Thyroid gland (tissue), 4 donors: ENCODE results near the gene C9orf43. TPM values are rescaled to one million over a fixed set of nuclear protein-coding genes. Genes with fewer than 3 reads are reported as not detected.

Source experiments
- DNase-seq, 2 donors: peaks; one replicate each; pipeline ENCODE4 v3.0.0-alpha.2; 2019
- H3K27ac ChIP-seq, 3 donors: fragments of 200-600 bp; sonication (generic); 1 replicate in 2 of 3; 2 replicates in 1 of 3; pipeline ENCODE4 v1.5.1; 2016 to 2019; ENCODE audit warnings: mild to moderate bottlenecking in 1 of 3, moderate library complexity in 1 of 3
- H3K27me3 ChIP-seq: fragments of 200-600 bp; sonication (generic); one replicate; pipeline ENCODE4 v1.5.1; 2019
- H3K36me3 ChIP-seq, 2 donors: fragments of 200-600 bp; sonication (generic); one replicate each; pipeline ENCODE4 v1.5.1; 2016 to 2019
- H3K4me1 ChIP-seq, 2 donors: fragments of 200-600 bp; sonication (generic); one replicate each; pipeline ENCODE4 v1.5.1; 2017 to 2019
- H3K4me3 ChIP-seq, 3 donors: fragments of 200-600 bp; sonication (generic); replicated peaks in 1 of 3; 1 replicate in 2 of 3; 2 replicates in 1 of 3; pipeline ENCODE4 v1.5.1; 2016; ENCODE audit warnings: mild to moderate bottlenecking in 1 of 3
- H3K9me3 ChIP-seq: fragments of 200-600 bp; sonication (generic); one replicate; pipeline ENCODE4 v1.5.1; 2017
- POLR2A ChIP-seq, 2 donors: fragments of 450-650 bp; IDR thresholded peaks; one replicate each; pipeline ENCODE4 v1.6.1; 2017; ENCODE audit warnings: antibody characterized with exemption in 2 of 2, mild to moderate bottlenecking in 2 of 2, moderate library complexity in 1 of 2
- WGBS, 2 donors: methylation state at CpG; one replicate each; pipeline ENCODE4 v1.1.5; 2017; 5-methylcytosine and 5-hydroxymethylcytosine counted together
- intact Hi-C: fragments of 100-400 bp; cut with DNase I; formaldehyde crosslinking; loops from one replicate; pipeline ENCODE4 v1.15.1; 2023
- total RNA-seq, 4 donors: library from RNA; depleted of rRNA; stranded (reverse); fragments of >200 nt; gene quantifications; one replicate each; pipeline ENCODE4 v1.2.3, GENCODE V29; 2016
- TF ChIP-seq, protein P1 (sequence below), 6 experiments: fragments of 200-600 bp in 3 of 6; fragments of 450-650 bp in 3 of 6; sonication (generic) in 3 of 6; IDR thresholded peaks; one replicate each; pipeline ENCODE4 v1.5.1; 2016 to 2019; ENCODE audit warnings: antibody characterized with exemption in 6 of 6, mild to moderate bottlenecking in 2 of 6, inconsistent platforms in 1 of 6, moderate library complexity in 1 of 6

The C9orf43 gene
- total RNA-seq, 4 donors from 2014 or later, result 0.39 to 2.5 (median 0.84) TPM

GRCh38 chr9:113409883-113410206 lies 702 bp upstream of the C9orf43 start:
- 0% methylated on average over 2 to 6 of the region's 20 CpGs for WGBS, 2 donors
- intact Hi-C loops, result loop anchor here (5.0 kb wide), 1 partner anchor 138 kb away; no protein-coding TSS in a partner anchor
- peaks cover 6 to 11% of the 10 kb centered on the region in 2 donors for H3K4me1 ChIP-seq
- DNase-seq, result no peak
- H3K4me3 ChIP-seq, result peak overlapping the region; percentile 67 to 79 (median 67)
- no peaks in the 10 kb centered on the region for H3K27me3 ChIP-seq
- H3K9me3 ChIP-seq, result no peaks in the 10 kb centered on the region
- peak overlapping the region; percentile 97 to 99 (median 99) for H3K27ac ChIP-seq
- H3K36me3 ChIP-seq, result peaks cover 10 to 11% of the 10 kb centered on the region in 2 donors
- TF ChIP-seq, protein P1, sequence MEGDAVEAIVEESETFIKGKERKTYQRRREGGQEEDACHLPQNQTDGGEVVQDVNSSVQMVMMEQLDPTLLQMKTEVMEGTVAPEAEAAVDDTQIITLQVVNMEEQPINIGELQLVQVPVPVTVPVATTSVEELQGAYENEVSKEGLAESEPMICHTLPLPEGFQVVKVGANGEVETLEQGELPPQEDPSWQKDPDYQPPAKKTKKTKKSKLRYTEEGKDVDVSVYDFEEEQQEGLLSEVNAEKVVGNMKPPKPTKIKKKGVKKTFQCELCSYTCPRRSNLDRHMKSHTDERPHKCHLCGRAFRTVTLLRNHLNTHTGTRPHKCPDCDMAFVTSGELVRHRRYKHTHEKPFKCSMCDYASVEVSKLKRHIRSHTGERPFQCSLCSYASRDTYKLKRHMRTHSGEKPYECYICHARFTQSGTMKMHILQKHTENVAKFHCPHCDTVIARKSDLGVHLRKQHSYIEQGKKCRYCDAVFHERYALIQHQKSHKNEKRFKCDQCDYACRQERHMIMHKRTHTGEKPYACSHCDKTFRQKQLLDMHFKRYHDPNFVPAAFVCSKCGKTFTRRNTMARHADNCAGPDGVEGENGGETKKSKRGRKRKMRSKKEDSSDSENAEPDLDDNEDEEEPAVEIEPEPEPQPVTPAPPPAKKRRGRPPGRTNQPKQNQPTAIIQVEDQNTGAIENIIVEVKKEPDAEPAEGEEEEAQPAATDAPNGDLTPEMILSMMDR (IDR thresholded peaks at IDR 0.05), result no peak
- TF ChIP-seq POLR2A (IDR thresholded peaks at IDR 0.05), result no peak

- Histone ChIP-seq H3K27me3 (no peaks in the 10 kb centered on the region), H3K36me3 (no peaks in the 10 kb centered on the region), H3K9me3 (no peaks in the 10 kb centered on the region), H3K4me1 (no peaks in the 10 kb centered on the region), H3K27ac (no peak overlapping the region), H3K4me3 (no peak overlapping the region)
- DNase-seq, result no peak
- TF ChIP-seq, protein P1 (IDR thresholded peaks at IDR 0.05), result no peak
- no peak for TF ChIP-seq POLR2A (IDR thresholded peaks at IDR 0.05)
- intact Hi-C loops, result no loop called here
- 68 to 70% methylated on average over 3 of the region's 3 CpGs for WGBS, 2 donors
Observed at GRCh38 chr9:113416149-113416721, 5.7 kb downstream of the C9orf43 start.

DNA sequence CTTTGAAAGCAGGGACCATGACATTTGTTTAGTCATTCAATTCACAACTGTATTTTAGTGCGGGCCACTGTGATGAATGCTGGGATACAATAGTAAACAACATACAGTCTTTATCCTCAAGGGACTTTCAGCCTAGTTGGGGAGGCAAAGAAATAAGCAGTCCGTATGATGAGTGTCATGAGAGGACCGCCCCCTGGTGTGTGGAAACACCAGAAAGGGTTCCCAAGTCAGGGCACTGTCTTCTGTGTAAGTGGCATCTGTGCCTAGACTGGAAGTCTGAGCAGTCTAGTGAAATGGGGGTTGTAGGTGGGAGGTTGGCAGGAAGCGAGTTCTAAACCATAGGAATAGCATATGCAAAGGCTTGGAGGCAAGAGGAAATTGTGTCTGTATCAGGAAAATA lies 6.8 kb downstream of the C9orf43 start:
- no peaks in the 10 kb centered on the region for H3K4me1 ChIP-seq
- no peak overlapping the region for H3K27ac ChIP-seq
- H3K4me3 ChIP-seq, result no peak overlapping the region
- WGBS, 2 donors, result 82 to 92% methylated on average over 4 of the region's 4 CpGs
- no peak for TF ChIP-seq POLR2A (IDR thresholded peaks at IDR 0.05)
- TF ChIP-seq, protein P1 (IDR thresholded peaks at IDR 0.05), result no peak
- intact Hi-C loops, result no loop called here
- H3K9me3 ChIP-seq, result no peaks in the 10 kb centered on the region
- DNase-seq, result no peak
- H3K36me3 ChIP-seq, result no peaks in the 10 kb centered on the region
- H3K27me3 ChIP-seq, result no peaks in the 10 kb centered on the region

DNA sequence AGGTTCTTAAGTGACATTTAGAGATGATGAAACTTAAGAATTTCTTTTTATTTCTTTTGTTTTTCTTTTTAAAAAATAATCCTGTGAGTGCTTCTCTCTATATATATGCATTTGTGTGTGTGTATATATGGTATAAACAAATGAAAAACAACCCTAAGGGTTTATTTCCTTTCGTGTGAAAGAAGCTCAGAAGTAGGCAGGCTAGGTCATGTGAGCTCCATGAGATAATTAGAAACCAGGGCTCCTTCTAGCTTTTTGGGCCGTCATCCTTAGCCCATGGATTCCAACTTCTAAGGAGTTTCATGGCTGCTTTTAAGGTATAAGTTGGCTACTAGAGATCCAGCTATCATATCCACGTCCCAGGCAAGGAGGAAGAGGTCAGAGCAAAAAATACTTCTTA lies 11.2 kb downstream of the C9orf43 start:
- DNase-seq, result no peak
- Histone ChIP-seq H3K9me3 (no peaks in the 10 kb centered on the region), H3K27me3 (no peaks in the 10 kb centered on the region), H3K36me3 (no peaks in the 10 kb centered on the region), H3K4me1 (no peaks in the 10 kb centered on the region), H3K4me3 (no peak overlapping the region), H3K27ac (no peak overlapping the region)
- intact Hi-C loops, result no loop called here
- no peak for TF ChIP-seq POLR2A (IDR thresholded peaks at IDR 0.05)
- TF ChIP-seq, protein P1 (IDR thresholded peaks at IDR 0.05), result no peak
- 84 to 93% methylated on average over 3 of the region's 3 CpGs for WGBS, 2 donors

DNA sequence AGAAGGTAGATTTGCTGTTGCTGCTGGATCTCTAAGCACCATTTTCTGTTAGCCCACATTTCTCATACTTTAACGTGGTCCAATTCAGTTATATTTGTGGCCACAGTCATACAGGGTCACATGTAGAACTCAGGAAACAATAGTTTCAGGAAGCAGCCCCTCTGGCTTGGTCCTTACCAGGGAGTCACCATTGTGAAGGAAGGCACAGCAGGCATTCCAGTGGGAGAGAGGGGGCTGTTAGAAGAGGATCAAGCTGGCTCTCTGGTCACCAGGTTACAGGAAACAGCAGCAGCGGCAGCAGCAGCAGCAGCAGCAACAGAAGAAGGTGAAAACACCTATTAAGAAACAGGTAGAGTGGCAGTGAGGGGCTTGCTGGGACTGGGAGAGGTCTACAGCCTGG lies 14.5 kb downstream of the C9orf43 start:
- Histone ChIP-seq H3K4me1 (no peaks in the 10 kb centered on the region), H3K27ac (no peak overlapping the region), H3K4me3 (no peak overlapping the region), H3K36me3 (no peaks in the 10 kb centered on the region), H3K27me3 (no peaks in the 10 kb centered on the region), H3K9me3 (no peaks in the 10 kb centered on the region)
- TF ChIP-seq, protein P1 (IDR thresholded peaks at IDR 0.05), result no peak
- no peak for TF ChIP-seq POLR2A (IDR thresholded peaks at IDR 0.05)
- WGBS, 2 donors, result 36 to 50% methylated on average over 2 of the region's 2 CpGs
- DNase-seq, result no peak
- intact Hi-C loops, result no loop called here
